ENCODE data around the gene IPO13.

The IPO13 gene

DNA sequence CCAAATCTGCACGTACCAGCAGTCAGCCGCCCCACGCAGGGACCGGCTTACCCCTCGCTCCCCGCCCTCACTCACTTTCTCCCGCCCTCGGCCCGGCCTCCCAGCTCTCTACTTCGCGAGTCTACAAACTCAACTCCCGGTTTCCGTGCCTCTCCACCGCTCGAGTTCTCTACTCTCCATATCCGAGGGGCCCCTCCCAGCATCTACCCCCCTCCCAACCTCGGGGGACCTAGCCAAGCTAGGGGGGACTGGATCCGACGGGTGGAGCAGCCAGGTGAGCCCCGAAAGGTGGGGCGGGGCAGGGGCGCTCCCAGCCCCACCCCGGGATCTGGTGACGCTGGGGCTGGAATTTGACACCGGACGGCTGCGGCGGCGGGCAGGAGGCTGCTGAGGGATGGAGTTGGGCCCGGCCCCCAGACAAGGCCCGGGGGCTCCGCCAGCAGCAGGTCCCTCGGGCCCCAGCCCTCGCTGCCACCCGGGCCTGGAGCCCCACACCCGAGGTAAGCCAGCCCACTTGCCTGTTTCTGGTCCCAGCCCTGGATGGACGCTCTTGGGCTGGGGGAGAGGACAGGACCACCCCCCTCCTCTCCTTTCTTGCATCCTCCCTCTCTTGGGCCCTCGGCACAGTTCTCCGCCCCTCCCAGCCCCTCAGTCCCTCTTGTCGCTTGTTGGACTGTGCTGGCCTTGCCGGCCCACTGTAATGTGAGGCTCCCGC, 13.2 kb upstream of the IPO13 start, which contains the start of gene ARTN:
Gene ARTN (plus strand): TSS at position 416 of the 715 bp plus-strand sequence. CDS start 1,856 bp downstream, outside the sequence.
- Histone ChIP-seq H3K4me1 (ENCODE audit: control insufficient read depth, insufficient read depth, low read depth, low read length) (peaks cover 53% of the 10 kb centered on the region), H2BK15ac (ENCODE audit: low read depth, poor library complexity, severe bottlenecking) (peak within 1 kb of the TSS; percentile 13), H3K4me3 (ENCODE audit: insufficient read depth in 1 of 2, low read depth in 1 of 2, low read length in 2 of 2) (peak within 1 kb of the TSS; percentile 35 to 68), H3K23ac (ENCODE audit: low read length in 2 of 2) (peak within 1 kb of the TSS in 1 of 2 experiments; percentile 34), H3K27ac (ENCODE audit: low read length, poor library complexity, severe bottlenecking) (no peak within 1 kb of the TSS), H3K4me2 (ENCODE audit: low read length, poor library complexity, severe bottlenecking) (peak within 1 kb of the TSS; percentile 72), H3K27me3 (ENCODE audit: control insufficient read depth in 1 of 2, insufficient read depth in 1 of 2, low read length in 2 of 2) (peaks cover under 1 to 42% of the 10 kb centered on the region in 2 experiments), H4K91ac (ENCODE audit: low read length) (peak within 1 kb of the TSS; percentile 47), H3K36me3 (ENCODE audit: control insufficient read depth in 1 of 2, insufficient read depth in 2 of 2, low read depth in 1 of 2, low read length in 2 of 2) (peaks cover 6 to 25% of the 10 kb centered on the region in 2 experiments), H3K4ac (ENCODE audit: low read depth in 1 of 2, low read length in 2 of 2) (peak within 1 kb of the TSS in 1 of 2 experiments; percentile 54), H2BK120ac (ENCODE audit: low read depth, low read length) (no peak within 1 kb of the TSS), H4K8ac (ENCODE audit: low read length) (peak within 1 kb of the TSS; percentile 54), H3K9me3 (ENCODE audit: control insufficient read depth, low read length) (peaks cover 5% of the 10 kb centered on the region), H2AFZ (ENCODE audit: low read depth, low read length) (no peak within 1 kb of the TSS), H2BK5ac (ENCODE audit: low read depth, low read length, poor library complexity, severe bottlenecking) (no peak within 1 kb of the TSS), H3K9ac (ENCODE audit: low read length) (peak within 1 kb of the TSS; percentile 60), H3K14ac (ENCODE audit: low read length in 2 of 2) (peak within 1 kb of the TSS in 1 of 2 experiments; percentile 11), H3K79me1 (replicated peaks; ENCODE audit: low read length, poor library complexity, severe bottlenecking) (no peaks in the 10 kb centered on the region), H2BK12ac (ENCODE audit: low read length in 2 of 2) (peak within 1 kb of the TSS; percentile 30 to 37), H3K18ac (ENCODE audit: low read depth in 1 of 2, low read length in 2 of 2) (peak within 1 kb of the TSS in 1 of 2 experiments; percentile 54), H2AK5ac (ENCODE audit: low read length, severe bottlenecking) (no peak within 1 kb of the TSS)
- WGBS = 6% methylated on average over 42 of the region's 42 CpGs
- peak; percentile 52 for DNase-seq

DNA sequence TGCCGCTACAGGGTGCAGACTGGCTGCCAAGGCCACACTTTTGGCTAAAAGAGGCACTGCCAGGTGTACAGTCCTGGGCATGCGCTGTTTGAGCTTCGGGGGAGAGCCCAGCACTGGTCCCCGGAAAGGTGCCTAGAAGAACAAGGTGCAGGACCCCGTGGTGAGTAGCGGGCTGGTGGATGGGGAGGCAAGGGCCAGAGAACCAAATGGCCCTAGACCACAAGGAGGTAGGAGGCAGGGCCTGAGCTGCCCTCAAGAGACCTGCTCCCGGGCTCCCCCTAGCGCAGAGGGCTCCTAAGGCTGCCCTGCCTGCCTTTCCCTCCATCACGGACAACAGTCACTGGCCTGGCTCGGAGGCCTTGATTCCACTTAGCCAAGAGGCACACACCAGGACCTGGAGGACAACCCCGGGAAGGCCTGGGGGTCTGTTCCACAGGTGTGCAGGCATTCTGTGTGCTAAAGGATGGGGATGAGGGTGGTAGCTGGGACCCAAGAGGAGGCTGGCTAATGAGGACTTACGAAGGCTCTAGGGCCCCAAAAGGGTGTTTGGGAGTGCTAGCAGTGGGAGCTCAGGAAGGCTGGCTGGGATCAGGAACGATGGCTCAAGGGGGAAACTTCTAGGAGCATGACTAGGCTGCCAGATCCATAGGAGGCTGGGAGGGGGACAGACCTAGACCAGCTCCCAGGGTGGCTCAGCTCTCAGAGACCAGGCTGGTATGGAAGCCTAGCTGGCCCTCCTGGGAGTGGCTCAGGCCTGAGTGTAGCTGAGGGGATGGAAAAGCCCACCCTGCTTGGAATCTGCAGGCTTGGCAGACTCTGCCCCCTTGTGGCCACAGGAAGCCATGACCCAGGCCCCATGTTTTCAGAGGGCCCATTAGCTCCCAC, 12.4 kb upstream of the IPO13 start:
- H3K14ac ChIP-seq (ENCODE audit: low read length in 2 of 2) = no peak overlapping the region
- no peak overlapping the region for H2BK5ac ChIP-seq (ENCODE audit: low read depth, low read length, poor library complexity, severe bottlenecking)
- H3K27ac ChIP-seq (ENCODE audit: low read length, poor library complexity, severe bottlenecking) = no peak overlapping the region
- peak; percentile 58 for DNase-seq
- H2AK5ac ChIP-seq (ENCODE audit: low read length, severe bottlenecking) = no peak overlapping the region
- H4K91ac ChIP-seq (ENCODE audit: low read length) = no peak overlapping the region
- H3K4ac ChIP-seq (ENCODE audit: low read depth in 1 of 2, low read length in 2 of 2) = no peak overlapping the region
- H2AFZ ChIP-seq (ENCODE audit: low read depth, low read length) = no peak overlapping the region
- peak overlapping the region in 1 of 2 experiments; percentile 68 for H3K4me3 ChIP-seq (ENCODE audit: insufficient read depth in 1 of 2, low read depth in 1 of 2, low read length in 2 of 2)
- no peak overlapping the region for H3K18ac ChIP-seq (ENCODE audit: low read depth in 1 of 2, low read length in 2 of 2)
- peak overlapping the region; percentile 34 for H3K9ac ChIP-seq (ENCODE audit: low read length)
- WGBS = 51% methylated on average over 13 of the region's 13 CpGs
- no peak overlapping the region for H2BK15ac ChIP-seq (ENCODE audit: low read depth, poor library complexity, severe bottlenecking)
- peak overlapping the region; percentile 8 for H4K8ac ChIP-seq (ENCODE audit: low read length)
- no peak overlapping the region for H2BK120ac ChIP-seq (ENCODE audit: low read depth, low read length)
- H3K79me1 ChIP-seq (replicated peaks; ENCODE audit: low read length, poor library complexity, severe bottlenecking) = no peaks in the 10 kb centered on the region
- peaks cover 53% of the 10 kb centered on the region for H3K4me1 ChIP-seq (ENCODE audit: control insufficient read depth, insufficient read depth, low read depth, low read length)
- peaks cover 5% of the 10 kb centered on the region for H3K9me3 ChIP-seq (ENCODE audit: control insufficient read depth, low read length)
- peak overlapping the region in 1 of 2 experiments; percentile 28 for H3K23ac ChIP-seq (ENCODE audit: low read length in 2 of 2)
- H2BK12ac ChIP-seq (ENCODE audit: low read length in 2 of 2) = peak overlapping the region in 1 of 2 experiments; percentile 37
- no peak overlapping the region for H3K4me2 ChIP-seq (ENCODE audit: low read length, poor library complexity, severe bottlenecking)
- H3K36me3 ChIP-seq (ENCODE audit: control insufficient read depth in 1 of 2, insufficient read depth in 2 of 2, low read depth in 1 of 2, low read length in 2 of 2) = peaks cover 6 to 25% of the 10 kb centered on the region in 2 experiments
- H3K27me3 ChIP-seq (ENCODE audit: control insufficient read depth in 1 of 2, insufficient read depth in 1 of 2, low read length in 2 of 2) = peaks cover 5 to 49% of the 10 kb centered on the region in 2 experiments

DNA sequence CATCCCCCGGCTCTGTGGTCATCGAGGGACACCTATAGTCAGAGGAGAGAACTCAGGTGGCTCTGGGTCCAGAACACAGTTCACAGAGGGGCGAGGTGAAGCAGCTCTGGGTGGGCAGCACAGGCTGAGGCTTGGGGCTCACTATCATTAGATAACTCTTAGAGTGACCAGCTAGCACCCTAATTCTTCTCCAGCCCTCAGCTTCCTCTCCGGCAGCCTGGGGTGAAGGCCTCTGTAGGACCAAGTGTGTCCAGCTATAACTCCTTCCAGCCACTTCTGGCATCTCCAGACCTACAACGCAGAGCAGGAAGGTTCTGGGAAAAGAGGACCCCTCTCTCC, 11.8 kb upstream of the IPO13 start:
- no peaks in the 10 kb centered on the region for H3K79me1 ChIP-seq (replicated peaks; ENCODE audit: low read length, poor library complexity, severe bottlenecking)
- WGBS = 63% methylated on average over 5 of the region's 5 CpGs
- no peak overlapping the region for H3K4me3 ChIP-seq (ENCODE audit: insufficient read depth in 1 of 2, low read depth in 1 of 2, low read length in 2 of 2)
- no peak overlapping the region for H4K91ac ChIP-seq (ENCODE audit: low read length)
- no peak overlapping the region for H2BK120ac ChIP-seq (ENCODE audit: low read depth, low read length)
- no peak overlapping the region for H2BK5ac ChIP-seq (ENCODE audit: low read depth, low read length, poor library complexity, severe bottlenecking)
- no peak overlapping the region for H3K9ac ChIP-seq (ENCODE audit: low read length)
- H2BK12ac ChIP-seq (ENCODE audit: low read length in 2 of 2) = no peak overlapping the region
- peaks cover under 1% of the 10 kb centered on the region for H3K9me3 ChIP-seq (ENCODE audit: control insufficient read depth, low read length)
- no peak overlapping the region for H2BK15ac ChIP-seq (ENCODE audit: low read depth, poor library complexity, severe bottlenecking)
- H3K4ac ChIP-seq (ENCODE audit: low read depth in 1 of 2, low read length in 2 of 2) = no peak overlapping the region
- H3K27me3 ChIP-seq (ENCODE audit: control insufficient read depth in 1 of 2, insufficient read depth in 1 of 2, low read length in 2 of 2) = peaks cover 11 to 55% of the 10 kb centered on the region in 2 experiments
- H3K23ac ChIP-seq (ENCODE audit: low read length in 2 of 2) = no peak overlapping the region
- no peak overlapping the region for H3K14ac ChIP-seq (ENCODE audit: low read length in 2 of 2)
- H3K36me3 ChIP-seq (ENCODE audit: control insufficient read depth in 1 of 2, insufficient read depth in 2 of 2, low read depth in 1 of 2, low read length in 2 of 2) = peaks cover 3 to 21% of the 10 kb centered on the region in 2 experiments
- peaks cover 49% of the 10 kb centered on the region for H3K4me1 ChIP-seq (ENCODE audit: control insufficient read depth, insufficient read depth, low read depth, low read length)
- no peak overlapping the region for H4K8ac ChIP-seq (ENCODE audit: low read length)
- no peak overlapping the region for H2AFZ ChIP-seq (ENCODE audit: low read depth, low read length)
- no peak overlapping the region for H3K18ac ChIP-seq (ENCODE audit: low read depth in 1 of 2, low read length in 2 of 2)
- no peak overlapping the region for H3K4me2 ChIP-seq (ENCODE audit: low read length, poor library complexity, severe bottlenecking)
- DNase-seq = no peak
- H2AK5ac ChIP-seq (ENCODE audit: low read length, severe bottlenecking) = no peak overlapping the region
- no peak overlapping the region for H3K27ac ChIP-seq (ENCODE audit: low read length, poor library complexity, severe bottlenecking)

All from mesenchymal stem cell (in vitro differentiated cells and primary cell).